H1 (cell line): ENCODE measurements around the gene CANT1. TPM values are rescaled to one million over a fixed set of nuclear protein-coding genes. Genes with fewer than 3 reads are reported as not detected.

Source experiments
- CTCF ChIA-PET: fragments of 300-600 bp; sonication (Branson Sonifier 250); formaldehyde crosslinking; loops from one replicate; lab custom pipeline; 2021; ENCODE audit not compliant: partially characterized antibody; lab: Charles Lee
- POLR2A ChIA-PET: fragments of 300-600 bp; sonication (Branson Sonifier 250); formaldehyde crosslinking; loops from one replicate; lab custom pipeline; 2021; ENCODE audit warnings: inconsistent platforms; ENCODE audit not compliant: partially characterized antibody; lab: Charles Lee
- DNase-seq, 2 experiments: peaks; one replicate each; pipeline versions ENCODE4 v3.0.0 to v3.0.0-alpha.2; 2010 to 2022; ENCODE audit warnings: low spot score in 2 of 2, low read depth in 1 of 2, mixed read lengths in 1 of 2
- FAIRE-seq: peaks from 2 replicates; lab custom pipeline; 2011; peaks lifted over from hg19 to GRCh38; lab: Jason Lieb, UNC
- H2AFZ ChIP-seq: 2 replicates; pipeline ENCODE4 v1.8.1; 2012; ENCODE audit warnings: low read length, inconsistent platforms
- H2AK5ac ChIP-seq: 2 replicates; pipeline ENCODE4 v1.6.1; 2013; ENCODE audit warnings: low read depth, low read length
- H2BK120ac ChIP-seq: replicated peaks from 2 replicates; pipeline ENCODE3; 2013; ENCODE audit warnings: low read depth, low read length, inconsistent platforms
- H2BK12ac ChIP-seq: 2 replicates; pipeline ENCODE4 v1.6.1; 2013; ENCODE audit warnings: low read depth, low read length
- H2BK15ac ChIP-seq: 2 replicates; pipeline ENCODE4 v1.6.1; 2013; ENCODE audit warnings: low read length
- H2BK20ac ChIP-seq: 2 replicates; pipeline ENCODE4 v1.6.1; 2013; ENCODE audit warnings: low read length
- H2BK5ac ChIP-seq: 2 replicates; pipeline ENCODE4 v1.6.1; 2013; ENCODE audit warnings: low read depth, low read length
- H3K14ac ChIP-seq: 2 replicates; pipeline ENCODE4 v1.6.1; 2013; ENCODE audit warnings: inconsistent platforms; ENCODE audit not compliant: insufficient read length
- H3K18ac ChIP-seq: 2 replicates; pipeline ENCODE4 v1.6.1; 2013; ENCODE audit warnings: low read length; ENCODE audit errors: extremely low read depth
- H3K23ac ChIP-seq: 2 replicates; pipeline ENCODE4 v1.6.1; 2013; ENCODE audit warnings: inconsistent platforms; ENCODE audit not compliant: insufficient read length
- H3K23me2 ChIP-seq: 2 replicates; pipeline ENCODE4 v1.6.1; 2013; ENCODE audit warnings: low read depth, low read length
- H3K27ac ChIP-seq: 2 replicates; pipeline ENCODE4 v1.6.1; 2011; ENCODE audit warnings: low read depth, low read length, inconsistent platforms
- H3K27me3 ChIP-seq, 4 experiments: replicated peaks in 1 of 4; 1 replicate in 1 of 4; 2 replicates in 3 of 4; pipeline versions ENCODE4 v1.6.1 to v1.8.1; 2011 to 2013; ENCODE audit warnings: low read length in 3 of 4, mild to moderate bottlenecking in 3 of 4, inconsistent platforms in 2 of 4, mixed read lengths in 2 of 4, moderate library complexity in 1 of 4; ENCODE audit not compliant: control insufficient read depth in 3 of 4, insufficient read depth in 3 of 4; ENCODE audit errors: extremely low read depth in 1 of 4
- H3K36me3 ChIP-seq, 4 experiments: 2 replicates each; pipeline versions ENCODE4 v1.6.1 to v1.8.1; 2011 to 2013; ENCODE audit warnings: mild to moderate bottlenecking in 4 of 4, low read length in 3 of 4, moderate library complexity in 2 of 4, control low read depth in 1 of 4, inconsistent platforms in 1 of 4; ENCODE audit not compliant: insufficient read depth in 4 of 4, control insufficient read depth in 2 of 4
- H3K4ac ChIP-seq: replicated peaks from 2 replicates; pipeline ENCODE3; 2013; ENCODE audit warnings: low read length, low read depth, mixed read lengths, inconsistent platforms; ENCODE audit not compliant: insufficient read length
- H3K4me1 ChIP-seq, 4 experiments: replicated peaks in 1 of 4; 1 replicate in 1 of 4; 2 replicates in 3 of 4; pipeline versions ENCODE4 v1.6.1 to v1.8.1; 2011 to 2013; ENCODE audit warnings: low read length in 3 of 4, inconsistent platforms in 2 of 4, mixed read lengths in 1 of 4; ENCODE audit not compliant: insufficient read depth in 4 of 4, control insufficient read depth in 3 of 4
- H3K4me2 ChIP-seq, 2 experiments: 2 replicates each; pipeline versions ENCODE4 v1.6.1 to v1.8.1; 2011 to 2013; ENCODE audit warnings: low read depth in 2 of 2, low read length in 2 of 2, control low read depth in 1 of 2, inconsistent platforms in 1 of 2, mild to moderate bottlenecking in 1 of 2; ENCODE audit not compliant: insufficient read depth in 1 of 2
- H3K4me3 ChIP-seq, 4 experiments: fragments of 200-600, 300-600 bp in 1 of 4; sonication (generic), shearing (Covaris generic), sonication (Bioruptor Twin) in 1 of 4; 2 replicates each; pipeline versions ENCODE4 v1.5.1 to v1.8.1; 2011 to 2016; ENCODE audit warnings: low read length in 4 of 4, low read depth in 3 of 4, control low read depth in 2 of 4, inconsistent platforms in 2 of 4, mild to moderate bottlenecking in 2 of 4, mixed read lengths in 1 of 4, moderate library complexity in 1 of 4; ENCODE audit not compliant: insufficient read depth in 2 of 4; ENCODE audit errors: extremely low read depth in 1 of 4
- H3K56ac ChIP-seq: replicated peaks from 2 replicates; pipeline ENCODE3; 2013; ENCODE audit warnings: low read depth, mild to moderate bottlenecking, mixed read lengths, low read length, inconsistent platforms; ENCODE audit not compliant: insufficient read length
- H3K79me1 ChIP-seq: 2 replicates; pipeline ENCODE4 v1.6.1; 2013; ENCODE audit warnings: low read depth, low read length, control low read depth
- H3K79me2 ChIP-seq, 2 experiments: 2 replicates each; pipeline versions ENCODE4 v1.6.1 to v1.8.1; 2012 to 2013; ENCODE audit warnings: low read length in 2 of 2, mild to moderate bottlenecking in 2 of 2, inconsistent platforms in 1 of 2; ENCODE audit not compliant: insufficient read depth in 2 of 2, control insufficient read depth in 1 of 2
- H3K9ac ChIP-seq, 4 experiments: replicated peaks in 1 of 4; 1 replicate in 1 of 4; 2 replicates in 3 of 4; pipeline versions ENCODE4 v1.6.1 to v1.8.1; 2011 to 2013; ENCODE audit warnings: low read depth in 3 of 4, low read length in 3 of 4, control low read depth in 2 of 4, mild to moderate bottlenecking in 2 of 4, moderate library complexity in 2 of 4, inconsistent platforms in 1 of 4; ENCODE audit errors: extremely low read depth in 1 of 4
- H3K9me3 ChIP-seq, 2 experiments: 2 replicates each; pipeline versions ENCODE4 v1.6.1 to v1.8.1; 2012 to 2013; ENCODE audit warnings: mild to moderate bottlenecking in 2 of 2, moderate library complexity in 2 of 2, control low read depth in 1 of 2, inconsistent platforms in 1 of 2, low read depth in 1 of 2, low read length in 1 of 2, mixed read lengths in 1 of 2; ENCODE audit not compliant: insufficient read depth in 2 of 2
- H4K20me1 ChIP-seq, 2 experiments: replicated peaks in 1 of 2; 2 replicates each; pipeline versions ENCODE3 to v1.8.1; 2011 to 2013; ENCODE audit warnings: inconsistent platforms in 2 of 2, low read length in 2 of 2, mild to moderate bottlenecking in 1 of 2; ENCODE audit not compliant: insufficient read depth in 2 of 2, control insufficient read depth in 1 of 2
- H4K5ac ChIP-seq: 2 replicates; pipeline ENCODE4 v1.6.1; 2013; ENCODE audit warnings: low read length, low read depth, mixed read lengths, inconsistent platforms; ENCODE audit not compliant: insufficient read length
- H4K8ac ChIP-seq: 2 replicates; pipeline ENCODE4 v1.8.0; 2013; ENCODE audit warnings: mild to moderate bottlenecking, moderate library complexity, low read length, inconsistent platforms; ENCODE audit not compliant: insufficient read depth; ENCODE audit errors: extremely low read depth
- H4K91ac ChIP-seq: replicated peaks from 2 replicates; pipeline ENCODE3; 2013; ENCODE audit warnings: low read length, mixed read lengths, inconsistent platforms; ENCODE audit not compliant: insufficient read length
- ATF2 ChIP-seq: IDR thresholded peaks from 2 replicates; pipeline ENCODE4 v1.6.1; 2012; ENCODE audit warnings: low read length, inconsistent platforms
- CBX5 ChIP-seq: fragments of 300-800, 300-1000 bp; sonication (generic); IDR thresholded peaks from 2 replicates; pipeline ENCODE4 v1.7.1; 2016; ENCODE audit warnings: antibody characterized with exemption, low read length, low read depth
- HDAC6 ChIP-seq: IDR thresholded peaks from one replicate; pipeline ENCODE4 v1.7.1; 2012; ENCODE audit warnings: low read depth, mild to moderate bottlenecking, inconsistent platforms, low read length, moderate library complexity
- KDM5A ChIP-seq: fragments of 200-600 bp; IDR thresholded peaks from 2 replicates; pipeline ENCODE4 v1.7.1; 2012; ENCODE audit warnings: mild to moderate bottlenecking, low read length, inconsistent platforms, mixed read lengths
- NANOG ChIP-seq: IDR thresholded peaks from 2 replicates; pipeline ENCODE4 v1.6.1; 2011; ENCODE audit warnings: low read length, low read depth, mild to moderate bottlenecking, inconsistent platforms; ENCODE audit not compliant: insufficient read depth, poor library complexity, severe bottlenecking
- PHF8 ChIP-seq: fragments of 200-600 bp; sonication (generic); conservative IDR thresholded peaks from 2 replicates; pipeline ENCODE4 v1.7.1; 2012; ENCODE audit warnings: low read depth, mild to moderate bottlenecking, inconsistent platforms, low read length, moderate library complexity
- POLR2AphosphoS5 ChIP-seq: IDR thresholded peaks from 2 replicates; pipeline ENCODE4 v1.6.1; 2011; ENCODE audit warnings: low read depth, low read length
- SIRT6 ChIP-seq: IDR thresholded peaks from one replicate; pipeline ENCODE4 v1.7.1; 2012; ENCODE audit warnings: low read length, inconsistent platforms
- SP2 ChIP-seq: IDR thresholded peaks from 2 replicates; pipeline ENCODE4 v1.6.1; 2012; ENCODE audit warnings: mild to moderate bottlenecking, low read length, inconsistent platforms
- TAF7 ChIP-seq: optimal IDR thresholded peaks from 2 replicates; pipeline ENCODE3; 2011; ENCODE audit warnings: low read depth, mild to moderate bottlenecking, inconsistent platforms, low read length, moderate library complexity, borderline replicate concordance
- TEAD4 ChIP-seq: IDR thresholded peaks from 2 replicates; pipeline ENCODE4 v1.6.1; 2012; ENCODE audit warnings: low read depth, low read length, inconsistent platforms, mixed read lengths
- ZNF274 ChIP-seq: IDR thresholded peaks from 2 replicates; pipeline ENCODE4 v1.7.0; 2012; ENCODE audit warnings: low read length, borderline replicate concordance; ENCODE audit errors: extremely low read depth
- WGBS, 2 experiments: shearing (Covaris generic) in 1 of 2; methylation state at CpG; one replicate each; pipeline versions ENCODE4 v1.1.6 to v1.1.7; 2013 to 2015; ENCODE audit warnings: low lambda C conversion rate in 2 of 2, mixed read lengths in 2 of 2, inconsistent platforms in 1 of 2, low coverage in 1 of 2, missing lambda C conversion rate in 1 of 2; ENCODE audit not compliant: insufficient replicate concordance in 2 of 2, insufficient coverage in 1 of 2, insufficient read length in 1 of 2; ENCODE audit errors: extremely low coverage in 1 of 2, missing lambda C conversion rate in 1 of 2; 5-methylcytosine and 5-hydroxymethylcytosine counted together
- polyA plus RNA-seq, 7 experiments: library from polyadenylated mRNA; depleted of rRNA in 3 of 7; stranded (reverse) in 5 of 7; unstranded in 2 of 7; fragments of >200 nt in 5 of 7; fragments of 200-250 nt in 2 of 7; gene quantifications; 1 replicate in 5 of 7; 2 replicates in 1 of 7; 4 replicates in 1 of 7; pipeline versions ENCODE4 v1.2.1 to v1.2.3, GENCODE V29; 2011 to 2013; ENCODE audit warnings: missing spikeins in 2 of 7, mixed read lengths in 2 of 7
- total RNA-seq: library from RNA; stranded (reverse); fragmentation: NEBNext Ultra II Directional; extraction: Animal tissue kit (Norgen Biotek cat#: 25700); gene quantifications from 2 replicates; pipeline ENCODE4 v1.2.1, GENCODE V29; 2021

CANT1 gene
- total and polyA plus RNA-seq, 2 of the 8 experiments (the other 6 are each of a cell fraction or from before 2014, with no cell fraction given): 23.0 to 32.6 TPM

GRCh38 chr17:78991017-78991738 lies 18.4 kb downstream of the CANT1 start:
- Histone ChIP-seq H3K79me2 (no peaks in the 10 kb centered on the region), H3K23ac (no peak overlapping the region), H3K14ac (no peak overlapping the region), H3K27ac (no peak overlapping the region), H4K8ac (no peak overlapping the region), H3K4me1 (no peaks in the 10 kb centered on the region; a peak in 1 of 7 replicates), H2BK5ac (no peak overlapping the region), H3K36me3 (peaks cover 0 to 7% (median 0%) of the 10 kb centered on the region in 4 experiments; a peak in 2 of 8 replicates), H4K5ac (no peak overlapping the region), H3K9ac (no peak overlapping the region), H4K91ac (no peak overlapping the region), H2AK5ac (no peak overlapping the region), H2BK12ac (no peak overlapping the region), H3K4ac (no peak overlapping the region), H2BK120ac (no peak overlapping the region), H3K79me1 (no peaks in the 10 kb centered on the region), H3K23me2 (no peaks in the 10 kb centered on the region), H3K56ac (no peak overlapping the region), H3K27me3 (no peaks in the 10 kb centered on the region), H4K20me1 (peaks cover 0 to 7% of the 10 kb centered on the region in 2 experiments), H3K9me3 (no peaks in the 10 kb centered on the region), H2BK15ac (no peak overlapping the region), H2BK20ac (no peak overlapping the region), H3K4me3 (no peak overlapping the region), H3K4me2 (no peak overlapping the region), H2AFZ (no peak overlapping the region), H3K18ac (no peak overlapping the region)
- ChIA-PET POLR2A (no interaction called here), CTCF (interaction anchor here (1.0 to 2.0 kb wide), 2 partner anchors 20 to 53 kb away, joined by 4 to 6 read pairs; no protein-coding TSS in a partner anchor)
- DNase-seq (no peak), FAIRE-seq (no peak)
- 92% methylated on average over 33 of the region's 33 CpGs; no CpG with 5 or more reads in 1 of the 2 experiments for WGBS, 2 experiments
- TF ChIP-seq NANOG (no peak), ZNF274 (no peak), PHF8 (no peak), KDM5A (no peak), TAF7 (no peak), ATF2 (no peak), POLR2AphosphoS5 (no peak), SIRT6 (no peak), TEAD4 (no peak), CBX5 (no peak), HDAC6 (no peak), SP2 (no peak)
